ENCODE measurements around the gene PDZD11.
A peak's percentile ranks its signal among the peaks of the same experiment; 100 is the strongest.
"Not testable (repeated sequence)": the region's sequence is repeated elsewhere in the genome, so short reads cannot be mapped to it uniquely, and the experiment has no call there.

PDZD11 gene

DNA sequence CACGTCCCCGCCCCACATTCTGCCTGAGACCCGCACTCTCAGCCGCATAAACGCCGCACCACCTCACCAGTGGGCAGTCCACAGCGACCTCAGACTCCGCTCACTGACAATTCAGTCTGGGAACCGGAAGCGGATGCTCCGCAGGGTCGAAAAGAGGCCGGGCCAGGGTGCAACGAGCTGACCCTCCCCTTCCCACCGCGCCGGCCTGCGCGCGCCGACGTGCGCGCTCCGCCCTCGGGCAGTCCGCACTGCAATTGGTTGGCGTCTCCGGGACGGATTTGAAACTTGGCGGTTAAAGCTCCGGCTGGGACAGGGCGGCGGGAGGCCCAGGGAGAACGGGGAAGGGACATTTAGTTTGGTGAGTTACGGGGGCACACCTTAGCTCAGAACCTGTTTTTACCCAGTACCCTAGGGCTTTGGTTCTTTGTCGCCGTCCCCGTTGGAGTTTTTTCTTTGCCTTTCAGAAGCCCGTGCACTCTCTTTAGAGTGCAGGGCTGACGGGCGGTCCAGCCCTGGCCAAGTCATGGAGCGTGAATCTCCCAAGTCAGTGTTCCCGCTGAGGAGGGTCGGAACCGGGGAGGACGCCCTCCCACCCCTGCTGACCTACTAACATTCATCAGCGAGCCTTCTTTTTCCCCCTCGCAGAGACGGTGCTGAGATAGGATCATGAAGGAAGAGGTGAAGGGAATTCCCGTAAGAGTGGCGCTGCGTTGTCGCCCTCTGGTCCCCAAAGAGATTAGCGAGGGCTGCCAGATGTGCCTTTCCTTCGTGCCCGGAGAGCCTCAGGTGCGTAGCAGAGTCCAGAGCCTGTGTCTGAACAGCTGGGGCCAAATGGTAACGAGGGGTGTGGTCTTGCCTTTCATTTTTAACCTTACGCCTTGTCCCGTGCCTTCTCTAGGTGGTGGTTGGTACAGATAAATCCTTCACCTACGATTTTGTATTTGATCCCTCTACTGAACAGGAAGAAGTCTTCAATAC lies at the start of gene PDZD11, which contains the start of gene KIF4A:
TSS of gene PDZD11 (minus strand) at position 135 of the 978 bp plus-strand sequence. CDS start 586 bp downstream, outside the sequence.
TSS of gene KIF4A (plus strand) at position 312 of the 978 bp plus-strand sequence. CDS start at position 667, 355 bp downstream.
- DNase-seq: peak; percentile 91

DNA sequence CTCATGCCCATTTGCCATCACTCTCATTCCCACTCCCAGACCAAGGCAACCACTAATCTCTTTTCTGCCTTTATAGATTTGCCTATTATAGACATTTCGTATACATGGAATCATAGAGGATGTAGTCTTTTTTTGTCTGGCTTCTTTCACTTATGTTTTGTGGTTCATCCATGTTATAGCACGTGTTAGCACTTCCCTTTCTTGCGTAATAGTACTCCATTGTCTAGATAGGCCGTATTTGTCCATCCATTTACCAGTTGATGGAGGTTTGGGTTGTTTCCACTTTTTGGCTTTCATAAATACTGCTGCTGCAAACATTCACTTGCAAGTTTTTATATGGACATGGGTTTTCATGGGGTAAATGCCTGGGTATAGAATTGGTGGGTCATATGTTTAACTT lies 48.6 kb upstream of the PDZD11 start:
- DNase-seq: no peak

DNA sequence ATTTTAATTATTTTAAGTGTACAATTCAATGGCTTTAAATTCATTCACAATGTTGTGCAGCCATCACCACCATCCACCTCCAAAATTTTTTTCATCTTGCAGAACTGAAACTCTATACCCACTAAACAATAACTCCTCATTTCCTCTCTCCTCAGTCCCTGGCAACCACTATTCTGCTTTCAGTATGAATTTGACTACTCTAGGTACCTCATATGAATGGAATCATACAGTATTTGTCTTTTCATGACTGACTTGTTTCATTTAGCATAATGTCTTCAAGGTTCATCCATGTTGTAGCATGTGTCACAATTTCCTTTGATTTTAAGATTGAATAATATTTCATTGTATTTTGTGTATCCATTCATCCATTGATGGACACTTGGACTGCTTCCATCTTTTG lies 47.0 kb upstream of the PDZD11 start:
- DNase-seq: peak; percentile 72

DNA sequence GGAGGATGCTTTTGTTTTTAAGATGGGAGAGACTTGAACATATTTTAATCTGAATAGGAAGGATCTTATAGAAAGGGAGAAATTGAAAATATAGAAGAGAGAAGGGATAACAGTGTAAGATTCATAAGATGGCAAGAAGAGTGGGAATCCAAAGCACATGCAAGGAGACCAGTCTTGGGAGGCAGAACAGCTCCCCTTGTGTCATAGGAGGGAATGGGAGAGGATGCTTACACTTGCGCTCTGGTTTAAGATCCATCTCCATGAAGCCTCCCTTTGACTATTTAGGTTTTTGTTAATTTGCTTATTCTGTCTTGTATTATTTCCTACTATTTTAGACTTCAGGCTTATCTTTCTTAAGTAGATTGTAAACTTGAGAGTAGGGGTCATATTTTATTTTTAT lies 42.9 kb upstream of the PDZD11 start:
- no peak for DNase-seq

DNA sequence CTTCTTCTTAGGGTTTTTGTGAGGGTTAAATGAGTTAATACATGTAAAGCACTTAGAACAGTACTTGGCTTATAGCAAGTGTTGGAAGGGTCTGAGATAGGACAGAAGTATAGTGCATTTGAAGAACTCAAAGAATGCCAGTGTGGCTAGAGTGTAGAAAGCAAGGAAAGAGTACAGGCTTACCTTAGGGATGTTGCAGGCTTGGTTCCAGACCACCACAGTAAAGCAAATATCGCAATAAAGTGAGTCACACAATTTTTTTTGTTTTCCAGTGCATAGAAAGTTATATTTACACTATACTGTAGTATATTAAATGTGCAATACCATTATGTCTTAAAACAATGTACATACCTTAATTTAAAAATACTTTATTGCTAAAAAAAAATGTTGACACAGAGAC lies 41.4 kb upstream of the PDZD11 start:
- no peak for DNase-seq

DNA sequence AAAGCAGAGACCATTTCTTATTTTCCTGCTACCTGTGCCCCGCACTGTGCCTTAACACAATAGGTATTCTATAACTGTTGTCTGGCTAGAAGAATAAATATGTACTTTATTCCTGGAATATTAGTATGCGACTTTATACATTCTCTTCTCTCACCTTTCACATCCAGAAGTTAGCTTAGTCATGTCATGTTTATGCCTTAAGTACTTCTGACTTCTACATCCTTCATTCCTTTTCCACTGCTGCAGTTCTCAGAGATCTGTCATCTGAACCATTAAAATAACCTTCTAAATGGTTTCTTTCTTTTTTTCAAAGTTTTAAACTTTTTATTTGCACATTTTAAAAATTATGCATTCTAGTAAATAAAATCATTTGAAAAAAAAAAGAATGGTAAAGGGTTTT lies 34.6 kb upstream of the PDZD11 start:
- DNase-seq: no peak

DNA sequence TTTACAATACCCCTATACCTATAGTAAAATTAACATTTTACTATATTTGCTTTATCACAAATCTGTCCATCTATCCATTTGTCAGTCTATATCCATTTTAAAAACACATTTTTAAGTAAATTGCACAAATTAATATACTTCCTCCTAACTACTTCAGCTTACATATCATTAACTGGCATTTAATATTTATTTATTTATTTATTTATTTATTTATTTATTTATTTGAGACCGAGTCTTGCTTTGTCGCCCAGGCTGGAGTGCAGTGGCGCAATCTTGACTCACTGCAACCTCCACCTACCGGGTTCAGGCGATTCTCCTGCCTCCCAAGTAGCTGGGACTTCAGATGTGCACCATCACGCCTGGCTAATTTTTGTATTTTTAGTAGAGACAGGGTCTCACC lies 33.9 kb upstream of the PDZD11 start:
- DNase-seq: not testable (repeated sequence)

DNA sequence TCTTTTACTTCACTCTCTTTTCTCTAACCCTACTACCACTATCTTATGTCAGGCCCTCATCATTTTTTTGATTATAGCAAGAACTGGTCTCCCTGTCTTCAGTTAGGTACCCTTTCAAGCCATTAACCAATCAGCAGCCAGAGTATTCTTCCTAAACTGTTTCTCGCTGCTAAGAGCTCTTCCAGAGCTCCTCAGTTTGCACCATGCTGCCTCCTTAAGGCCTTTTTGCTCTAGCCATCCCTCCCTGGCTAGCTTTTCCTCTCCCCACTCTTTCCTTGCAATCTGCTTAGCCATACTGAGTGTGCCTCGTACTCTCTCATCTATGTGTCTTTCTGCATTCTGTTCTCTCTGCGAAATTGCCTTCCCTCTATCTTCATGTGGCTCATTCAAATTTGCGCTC lies 33.1 kb upstream of the PDZD11 start:
- DNase-seq: no peak

DNA sequence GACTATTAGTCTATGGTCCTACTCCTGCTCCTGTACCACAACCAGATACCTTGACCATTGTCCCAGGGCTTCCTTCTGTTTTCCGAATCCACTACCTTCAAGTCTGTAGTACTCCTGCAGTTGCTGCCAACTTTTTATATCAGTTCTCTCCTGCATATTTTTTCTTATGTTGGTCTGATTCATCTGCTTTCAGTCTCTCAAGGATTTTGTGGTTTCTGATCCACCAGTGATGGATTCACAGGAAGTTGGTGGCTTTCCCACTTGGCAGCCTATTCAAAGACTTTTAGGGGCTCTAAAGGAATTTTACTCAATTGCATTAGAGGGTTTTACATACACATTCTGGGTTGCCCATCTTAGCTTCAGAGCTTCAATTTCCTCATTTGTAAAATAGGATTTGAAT lies 23.8 kb upstream of the PDZD11 start:
- DNase-seq: no peak

DNA sequence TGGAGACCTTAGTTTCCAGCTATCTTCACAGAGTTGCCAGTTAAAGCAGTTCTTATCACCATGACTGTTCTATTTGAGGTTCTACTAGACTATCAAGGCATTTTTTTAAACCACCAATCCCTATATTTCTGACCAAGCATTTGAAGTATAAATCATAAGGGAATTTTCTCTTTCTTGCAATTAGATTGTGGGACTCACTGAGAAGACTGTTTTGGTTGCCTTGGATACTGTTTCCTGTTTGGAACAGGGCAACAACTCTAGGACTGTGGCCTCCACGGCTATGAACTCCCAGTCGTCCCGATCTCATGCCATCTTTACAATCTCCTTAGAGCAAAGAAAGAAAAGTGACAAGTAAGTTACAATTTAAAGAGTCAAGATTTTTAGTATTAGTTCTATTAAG lies 12.0 kb upstream of the PDZD11 start:
- DNase-seq: no peak

GRCh38 chrX:70293621-70294020 lies 3.9 kb upstream of the PDZD11 start:
- DNase-seq: no peak

GRCh38 chrX:70292788-70293187 lies 3.1 kb upstream of the PDZD11 start:
- no peak for DNase-seq

DNA sequence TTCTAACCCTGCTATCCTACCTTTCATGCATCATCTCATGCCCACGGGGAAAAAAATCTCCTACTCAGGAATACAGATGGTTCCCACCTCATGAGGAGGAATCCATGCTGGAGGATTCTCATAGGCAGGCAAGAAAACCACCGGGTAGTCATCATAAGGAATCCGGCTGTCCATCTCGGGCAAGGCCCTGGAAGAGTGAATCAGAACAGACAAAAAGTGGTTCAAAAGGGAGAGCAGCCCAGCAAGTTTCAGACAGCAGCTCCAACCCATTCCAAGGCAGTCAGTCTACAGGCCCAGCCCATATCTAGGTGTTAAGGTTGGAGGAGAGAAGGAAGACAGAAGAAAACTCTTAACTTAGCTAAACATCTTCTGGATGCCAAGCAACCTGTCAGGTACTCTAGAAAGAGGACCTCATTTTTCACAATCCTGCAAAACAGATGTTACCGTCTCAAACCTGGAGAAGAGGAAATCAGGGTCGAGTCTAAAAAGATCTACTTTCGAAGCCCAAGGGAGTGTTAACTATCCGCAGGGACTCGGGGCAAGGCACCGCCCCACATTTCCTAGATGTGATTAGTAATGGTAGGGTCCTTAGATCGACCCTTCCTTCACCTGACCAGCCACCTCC lies 447 bp downstream of the PDZD11 start:
- no peak for DNase-seq

DNA sequence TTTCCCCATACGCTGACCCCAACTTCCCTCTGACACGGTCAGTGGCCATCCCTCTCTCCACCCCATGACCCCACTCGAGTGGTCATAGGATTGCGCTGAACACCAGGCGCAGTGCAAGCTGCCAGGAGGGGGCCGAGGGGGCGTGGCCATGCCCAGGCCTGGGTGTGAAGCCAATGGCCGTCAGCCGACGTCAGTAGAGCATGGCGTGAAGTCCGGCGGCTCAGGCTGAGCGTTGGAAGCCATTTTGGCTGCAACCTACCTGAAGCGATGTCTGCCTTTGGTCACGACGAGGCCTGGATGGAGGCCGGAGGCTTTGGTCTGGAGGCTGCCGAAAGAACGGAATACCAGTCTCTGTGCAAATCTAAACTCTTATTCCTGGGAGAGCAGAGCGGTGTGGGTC lies 7.8 kb downstream of the PDZD11 start, which contains the start of gene RAB41:
TSS of gene RAB41 (plus strand) at position 222 of the 400 bp plus-strand sequence. CDS start at position 268, 46 bp downstream.
- no peak for DNase-seq

GRCh38 chrX:70280573-70280972 lies 9.2 kb downstream of the PDZD11 start:
- DNase-seq: no peak

- DNase-seq: no peak
Measured at GRCh38 chrX:70279081-70279480, 10.6 kb downstream of the PDZD11 start.

- not testable (repeated sequence) for DNase-seq
Measured at GRCh38 chrX:70274029-70274428, 15.7 kb downstream of the PDZD11 start.

DNA sequence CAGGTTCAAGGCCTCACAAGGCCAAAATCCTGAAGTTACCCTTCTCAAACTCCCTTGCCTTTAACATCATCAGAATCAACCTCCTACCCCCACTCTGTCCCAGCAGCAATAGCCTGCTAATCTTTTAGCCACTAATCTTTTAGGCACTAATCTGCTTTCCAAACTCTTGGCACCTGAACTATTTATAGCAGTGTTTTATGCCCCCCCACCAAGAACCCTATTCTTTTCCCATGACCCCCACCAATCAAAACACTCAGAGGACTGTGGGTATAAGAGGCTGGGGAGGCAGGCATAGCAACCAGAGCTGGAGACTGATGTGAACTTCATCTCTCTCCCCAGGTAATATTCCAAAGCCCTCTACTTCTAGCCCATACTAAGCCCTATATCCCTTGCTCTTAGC lies 21.7 kb downstream of the PDZD11 start, which contains the start of gene ARR3:
TSS of gene ARR3 (plus strand) at position 301 of the 400 bp plus-strand sequence. CDS start 1,052 bp downstream, outside the sequence.
- no peak for DNase-seq

- DNase-seq: no peak
Measured at GRCh38 chrX:70264784-70265183, 24.9 kb downstream of the PDZD11 start.

GRCh38 chrX:70262952-70263567 lies 26.7 kb downstream of the PDZD11 start:
- DNase-seq: peak; percentile 60

- no peak for DNase-seq
Measured at GRCh38 chrX:70260104-70260503, 29.6 kb downstream of the PDZD11 start, which contains the start of gene P2RY4. Gene P2RY4, minus strand, starts transcription at chrX:70260204. Its CDS starts 580 bp downstream, at chrX:70259624.

DNA sequence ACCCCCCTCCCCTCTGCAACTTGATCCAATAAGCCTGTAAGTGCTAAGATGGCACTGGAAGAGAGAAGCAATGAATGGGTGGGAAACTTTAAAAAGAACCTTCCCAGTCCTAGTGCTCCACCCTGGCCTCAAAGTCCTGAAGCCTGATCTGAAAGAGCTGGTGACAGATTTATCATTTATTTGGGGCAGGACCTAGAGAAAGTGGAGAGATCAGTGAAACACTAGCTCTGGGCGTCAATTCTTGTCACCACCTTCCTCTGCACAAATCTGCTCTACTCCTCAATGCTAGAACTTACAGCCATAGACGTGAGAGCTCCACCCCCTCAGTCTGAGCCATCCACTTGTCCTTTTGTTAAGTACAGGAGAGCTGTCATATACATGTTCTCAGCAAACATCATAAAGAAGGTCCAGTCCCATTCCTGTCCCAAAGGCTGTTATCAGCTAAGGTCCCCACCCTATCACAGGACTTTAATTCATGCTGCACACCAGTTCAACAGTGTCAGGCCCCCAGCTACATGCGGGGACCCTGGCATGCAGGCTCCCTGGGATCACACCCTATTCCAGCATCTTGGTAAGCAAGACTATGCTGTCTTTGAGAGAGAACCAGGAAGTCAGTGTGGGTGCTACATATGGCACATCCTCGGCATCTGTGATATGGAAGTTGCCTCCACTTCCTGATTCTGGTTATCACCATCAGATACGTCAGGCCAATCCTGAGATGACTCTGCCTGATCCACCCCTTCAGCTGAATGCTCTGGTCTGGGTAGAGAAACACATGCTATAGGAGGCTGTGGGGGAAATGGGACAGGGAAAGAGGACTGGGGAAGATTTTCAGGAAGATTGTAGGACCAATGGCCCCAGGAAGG lies 32.1 kb downstream of the PDZD11 start:
- no peak for DNase-seq
